Large intestine (tissue), 3 donors: ENCODE results near the gene PI4KA. TPM values are rescaled to one million over a fixed set of nuclear protein-coding genes. Genes with fewer than 3 reads are reported as not detected.

ENCODE experiments used
- DNase-seq, 2 donors: peaks; one replicate each; pipeline versions ENCODE4 v3.0.0 to v3.0.0-alpha.2; 2013
- H3K27ac ChIP-seq: one replicate; pipeline ENCODE4 v1.5.1; 2013; ENCODE audit warnings: low read length
- H3K27me3 ChIP-seq: 2 replicates; pipeline ENCODE4 v1.6.1; 2013; ENCODE audit warnings: low read length; ENCODE audit not compliant: control insufficient read depth, insufficient read depth
- H3K36me3 ChIP-seq: 2 replicates; pipeline ENCODE4 v1.6.1; 2013; ENCODE audit warnings: low read length; ENCODE audit not compliant: control insufficient read depth, insufficient read depth
- H3K4me1 ChIP-seq: one replicate; pipeline ENCODE4 v1.6.1; 2013; ENCODE audit warnings: low read length; ENCODE audit not compliant: control insufficient read depth, insufficient read depth
- H3K4me3 ChIP-seq: one replicate; pipeline ENCODE4 v1.5.1; 2013; ENCODE audit warnings: low read length
- H3K9me3 ChIP-seq: one replicate; pipeline ENCODE4 v1.6.1; 2013; ENCODE audit warnings: mild to moderate bottlenecking, low read depth, low read length, moderate library complexity; ENCODE audit not compliant: control insufficient read depth
- WGBS: methylation state at CpG from one replicate; pipeline ENCODE4 v1.1.5; 2013; ENCODE audit warnings: low lambda C conversion rate; ENCODE audit not compliant: insufficient coverage; 5-methylcytosine and 5-hydroxymethylcytosine counted together
- polyA plus RNA-seq: library from polyadenylated mRNA; unstranded; fragments of 120-200 nt; gene quantifications from one replicate; pipeline ENCODE4 v1.2.1, GENCODE V29; 2013

The PI4KA gene
- polyA plus RNA-seq, 1 donor = 79.8 TPM

DNA sequence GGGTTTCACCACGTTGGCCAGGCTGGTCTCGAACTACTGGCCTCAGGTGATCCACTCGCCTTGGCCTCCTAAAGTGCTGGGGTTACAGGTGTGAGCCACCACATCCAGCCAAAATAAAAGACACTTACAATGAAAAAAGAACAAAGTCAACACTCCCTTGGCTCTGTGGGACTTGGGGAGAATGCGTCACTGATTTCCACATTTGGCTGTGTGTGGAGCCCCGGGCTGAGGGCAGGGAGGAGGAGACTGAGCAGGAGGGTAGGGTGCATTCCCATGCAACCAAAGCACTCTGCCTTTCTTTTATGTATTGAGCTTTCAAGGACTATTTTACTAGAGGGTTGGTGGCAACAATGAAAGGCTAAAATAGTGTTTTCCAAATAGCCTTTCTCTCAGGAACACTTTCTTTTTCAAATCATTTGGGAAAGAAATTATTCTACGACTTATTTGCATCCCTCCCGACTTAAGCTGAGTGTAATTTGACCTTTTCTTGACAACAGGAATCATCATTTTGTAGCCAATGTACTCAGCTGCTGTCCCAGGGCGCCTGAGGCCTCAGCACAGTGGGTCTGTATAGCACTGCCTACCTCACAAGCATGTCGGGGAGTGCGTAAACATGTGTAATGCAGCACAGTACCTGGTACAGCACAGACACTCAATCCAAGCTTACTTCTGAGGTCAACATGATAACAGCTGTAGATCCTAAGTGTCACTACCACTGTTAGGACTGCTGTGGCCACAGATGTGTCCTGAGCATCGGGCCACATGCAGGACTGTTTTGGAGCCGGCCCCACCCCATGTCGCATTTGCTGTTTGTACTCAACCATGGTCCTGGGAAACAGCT is 94.8 kb downstream of the PI4KA start:
- Histone ChIP-seq H3K36me3 (peaks cover 49% of the 10 kb centered on the region), H3K4me1 (no peaks in the 10 kb centered on the region), H3K4me3 (no peak overlapping the region), H3K27ac (no peak overlapping the region), H3K27me3 (no peaks in the 10 kb centered on the region), H3K9me3 (no peaks in the 10 kb centered on the region)
- 93% methylated on average over 3 of the region's 13 CpGs for WGBS
- no peak for DNase-seq

GRCh38 chr22:20762233-20762796 is 96.3 kb downstream of the PI4KA start:
- Histone ChIP-seq H3K4me3 (no peak overlapping the region), H3K27me3 (no peaks in the 10 kb centered on the region), H3K9me3 (no peaks in the 10 kb centered on the region), H3K36me3 (peaks cover 52% of the 10 kb centered on the region), H3K27ac (no peak overlapping the region), H3K4me1 (no peaks in the 10 kb centered on the region)
- DNase-seq = no peak
- 100% methylated on average over 1 of the region's 7 CpGs for WGBS

- no peaks in the 10 kb centered on the region for H3K27me3 ChIP-seq
- H3K4me1 ChIP-seq = no peaks in the 10 kb centered on the region
- peaks cover 49% of the 10 kb centered on the region for H3K36me3 ChIP-seq
- no peak overlapping the region for H3K4me3 ChIP-seq
- no CpG with 5 or more reads among the region's 2 CpGs for WGBS
- no peak for DNase-seq
- H3K27ac ChIP-seq = no peak overlapping the region
- H3K9me3 ChIP-seq = no peaks in the 10 kb centered on the region
Observed at GRCh38 chr22:20761536-20761935, 97.1 kb downstream of the PI4KA start.

- no peaks in the 10 kb centered on the region for H3K9me3 ChIP-seq
- H3K36me3 ChIP-seq = peaks cover 40% of the 10 kb centered on the region
- H3K4me3 ChIP-seq = no peak overlapping the region
- no peak overlapping the region for H3K27ac ChIP-seq
- H3K4me1 ChIP-seq = no peaks in the 10 kb centered on the region
- no peak for DNase-seq
- H3K27me3 ChIP-seq = no peaks in the 10 kb centered on the region
- 100% methylated on average over 1 of the region's 2 CpGs for WGBS
Observed at GRCh38 chr22:20760084-20760483, 98.5 kb downstream of the PI4KA start.

GRCh38 chr22:20758688-20759087 is 99.9 kb downstream of the PI4KA start:
- no peak for DNase-seq
- no peak overlapping the region for H3K27ac ChIP-seq
- H3K4me1 ChIP-seq = no peaks in the 10 kb centered on the region
- H3K27me3 ChIP-seq = no peaks in the 10 kb centered on the region
- no peak overlapping the region for H3K4me3 ChIP-seq
- no CpG with 5 or more reads among the region's 2 CpGs for WGBS
- peaks cover 30% of the 10 kb centered on the region for H3K36me3 ChIP-seq
- H3K9me3 ChIP-seq = no peaks in the 10 kb centered on the region

DNA sequence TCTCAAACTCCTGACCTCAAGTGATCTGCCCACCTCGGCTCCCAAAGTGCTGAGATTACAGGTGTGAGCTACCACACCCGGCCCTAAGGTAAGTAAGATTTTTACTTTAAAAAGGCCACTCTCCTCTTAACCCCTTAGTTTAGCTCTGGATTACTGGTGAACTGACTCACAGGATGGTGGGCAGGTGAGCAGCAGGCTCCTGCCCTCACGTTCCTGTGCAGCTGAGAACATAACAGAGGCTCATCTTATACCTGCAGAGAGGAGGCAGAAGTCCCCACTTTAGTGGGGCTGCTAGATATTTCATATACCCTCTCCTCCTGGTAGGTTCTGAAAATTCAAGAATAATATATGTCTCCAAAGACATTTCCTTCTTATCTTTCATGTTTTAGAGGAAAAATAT is 101.8 kb downstream of the PI4KA start:
- no peaks in the 10 kb centered on the region for H3K27me3 ChIP-seq
- WGBS = 60% methylated on average over 1 of the region's 3 CpGs
- H3K9me3 ChIP-seq = no peaks in the 10 kb centered on the region
- no peak for DNase-seq
- H3K4me1 ChIP-seq = no peaks in the 10 kb centered on the region
- H3K4me3 ChIP-seq = no peak overlapping the region
- peaks cover 32% of the 10 kb centered on the region for H3K36me3 ChIP-seq
- no peak overlapping the region for H3K27ac ChIP-seq

DNA sequence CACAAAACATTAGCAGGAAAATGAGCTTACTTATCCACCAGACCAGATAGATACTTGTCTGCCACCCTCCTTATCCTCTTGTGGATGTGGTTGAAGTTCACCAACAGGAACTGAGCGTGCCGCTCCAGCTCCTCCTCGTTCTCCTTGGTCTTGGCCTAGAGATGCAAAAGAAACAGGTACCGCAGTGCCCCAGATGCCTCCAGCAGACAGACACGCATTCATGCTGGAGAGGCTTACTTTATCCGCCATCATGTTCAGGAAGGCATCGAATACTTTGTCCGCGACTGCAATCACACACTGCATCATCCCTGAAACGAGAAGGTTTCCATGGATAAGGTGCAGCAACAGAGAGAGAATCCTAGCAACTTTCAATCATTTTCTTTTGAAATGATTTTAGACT is 105.7 kb downstream of the PI4KA start:
- Histone ChIP-seq H3K27ac (no peak overlapping the region), H3K27me3 (no peaks in the 10 kb centered on the region), H3K4me3 (no peak overlapping the region), H3K9me3 (no peaks in the 10 kb centered on the region), H3K36me3 (peaks cover 49% of the 10 kb centered on the region), H3K4me1 (no peaks in the 10 kb centered on the region)
- no peak for DNase-seq
- WGBS = no CpG with 5 or more reads among the region's 10 CpGs

DNA sequence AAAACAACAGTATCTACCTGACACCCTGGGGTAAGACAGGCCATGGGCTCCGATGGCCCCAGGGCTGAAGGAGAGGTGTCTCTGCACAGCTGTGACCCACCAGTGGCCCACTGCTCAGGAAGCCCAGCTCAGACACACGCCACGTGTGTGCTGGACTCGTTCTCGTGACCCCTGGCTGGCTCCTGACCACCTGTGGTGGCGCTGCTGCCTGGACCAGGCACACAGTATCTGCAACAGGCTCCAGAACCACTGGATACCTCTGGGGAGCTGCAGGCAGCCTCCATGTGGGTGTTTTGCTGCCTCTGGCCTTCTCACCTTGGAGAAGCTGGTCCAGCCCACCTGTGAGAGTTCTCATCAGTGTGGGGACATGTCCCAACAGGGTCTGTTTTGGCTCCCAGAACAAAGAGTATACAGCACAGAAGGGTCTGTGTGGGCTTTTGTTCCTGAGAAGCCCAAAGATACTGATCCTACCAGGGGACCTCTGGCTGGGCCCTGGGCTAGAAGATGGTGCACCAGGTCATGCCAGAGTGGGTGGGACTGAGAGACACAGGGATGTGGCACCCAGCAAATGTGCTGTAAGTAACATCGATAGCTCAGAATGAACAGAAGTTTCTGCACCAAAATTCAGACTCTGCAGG is 106.4 kb downstream of the PI4KA start:
- peaks cover 55% of the 10 kb centered on the region for H3K36me3 ChIP-seq
- no peak for DNase-seq

GRCh38 chr22:20751185-20751851 is 107.3 kb downstream of the PI4KA start:
- no peaks in the 10 kb centered on the region for H3K9me3 ChIP-seq

More for the DNA sequence above, 106.4 kb downstream of the PI4KA start:
- H3K4me3 ChIP-seq = no peak overlapping the region
- no peaks in the 10 kb centered on the region for H3K27me3 ChIP-seq
- H3K27ac ChIP-seq = no peak overlapping the region
- H3K4me1 ChIP-seq = no peaks in the 10 kb centered on the region
- no peaks in the 10 kb centered on the region for H3K9me3 ChIP-seq
- WGBS = no CpG with 5 or more reads among the region's 7 CpGs

GRCh38 chr22:20750461-20751184 is 108.0 kb downstream of the PI4KA start:
- no peaks in the 10 kb centered on the region for H3K27me3 ChIP-seq

More at GRCh38 chr22:20751185-20751851, 107.3 kb downstream of the PI4KA start:
- Histone ChIP-seq H3K4me3 (no peak overlapping the region), H3K4me1 (no peaks in the 10 kb centered on the region), H3K27me3 (no peaks in the 10 kb centered on the region), H3K27ac (no peak overlapping the region), H3K36me3 (peaks cover 64% of the 10 kb centered on the region)
- DNase-seq = no peak
- WGBS = no CpG with 5 or more reads among the region's 18 CpGs

More at GRCh38 chr22:20750461-20751184, 108.0 kb downstream of the PI4KA start:
- Histone ChIP-seq H3K36me3 (peaks cover 65% of the 10 kb centered on the region), H3K4me3 (no peak overlapping the region), H3K27ac (no peak overlapping the region), H3K9me3 (no peaks in the 10 kb centered on the region), H3K4me1 (no peaks in the 10 kb centered on the region)
- no peak for DNase-seq
- no CpG with 5 or more reads among the region's 9 CpGs for WGBS
